ENCODE data around the gene PUS10. TPM values are rescaled to one million over a fixed set of nuclear protein-coding genes. Genes with fewer than 3 reads are reported as not detected.

PUS10 gene
- total RNA-seq = 8.5 TPM
- long read RNA-seq, partial matches to known transcripts = 0 of 14 reads
- long read RNA-seq, other reads (novel, unspliced or antisense) = 10 of 14 reads

- intact Hi-C loops (cut with DNase I) = no loop called here
- no peaks in the 10 kb centered on the region for H3K36me3 ChIP-seq
- H3K4me3 ChIP-seq = peak within 1 kb of the TSS; percentile 91
- peaks cover 32% of the 10 kb centered on the region for H3K4me1 ChIP-seq
- DNase-seq (peak; percentile 86), ATAC-seq (peak; percentile 94 to 95)
- H3K27me3 ChIP-seq (ENCODE audit: low read depth) = no peaks in the 10 kb centered on the region
- peak within 1 kb of the TSS; percentile 88 for H3K27ac ChIP-seq
- H3K9me3 ChIP-seq = no peaks in the 10 kb centered on the region
- TF ChIP-seq CTCF (IDR thresholded peaks at IDR 0.05) = no peak
Observed at GRCh38 chr2:61017556-61018317, at the start of gene PUS10, which contains the start of gene PEX13. Gene PUS10, minus strand, starts transcription at chr2:61018255. Its CDS starts 6,365 bp downstream, at chr2:61011890. Gene PEX13, plus strand, starts transcription at chr2:61017720. Its CDS starts 40 bp downstream, at chr2:61017760.

- no peaks in the 10 kb centered on the region for H3K27me3 ChIP-seq (ENCODE audit: low read depth)
- peak; percentile 100 for ATAC-seq
- intact Hi-C loops (cut with DNase I) = no loop called here
- peaks cover 9% of the 10 kb centered on the region for H3K4me1 ChIP-seq
- no peaks in the 10 kb centered on the region for H3K9me3 ChIP-seq
- TF ChIP-seq CTCF (IDR thresholded peaks at IDR 0.05) = no peak
- peak within 1 kb of the TSS; percentile 87 for H3K27ac ChIP-seq
- peaks cover 10% of the 10 kb centered on the region for H3K36me3 ChIP-seq
- DNase-seq = peak; percentile 92
- H3K4me3 ChIP-seq = peak within 1 kb of the TSS; percentile 92
Observed at GRCh38 chr2:61065714-61066709, 48.0 kb upstream of the PUS10 start, which contains the start of gene SANBR. Gene SANBR, plus strand, starts transcription at chr2:61065871. Its CDS starts 4,480 bp downstream, at chr2:61070351.

- no peaks in the 10 kb centered on the region for H3K27me3 ChIP-seq (ENCODE audit: low read depth)
- ATAC-seq (no peak), DNase-seq (no peak)
- H3K27ac ChIP-seq = no peak overlapping the region
- H3K4me1 ChIP-seq = no peaks in the 10 kb centered on the region
- H3K4me3 ChIP-seq = no peak overlapping the region
- H3K36me3 ChIP-seq = peaks cover 21% of the 10 kb centered on the region
- no peaks in the 10 kb centered on the region for H3K9me3 ChIP-seq
- intact Hi-C loops (cut with DNase I) = no loop called here
- TF ChIP-seq CTCF (IDR thresholded peaks at IDR 0.05) = no peak
Observed at GRCh38 chr2:61059382-61059781, 41.3 kb upstream of the PUS10 start.

- DNase-seq (no peak), ATAC-seq (no peak)
- intact Hi-C loops (cut with DNase I) = no loop called here
- Histone ChIP-seq H3K36me3 (peaks cover 27% of the 10 kb centered on the region), H3K9me3 (no peaks in the 10 kb centered on the region), H3K4me3 (no peak overlapping the region), H3K4me1 (no peaks in the 10 kb centered on the region), H3K27me3 (ENCODE audit: low read depth) (no peaks in the 10 kb centered on the region), H3K27ac (no peak overlapping the region)
- no peak for TF ChIP-seq CTCF (IDR thresholded peaks at IDR 0.05)
Observed at GRCh38 chr2:61057562-61057961, 39.5 kb upstream of the PUS10 start.

GRCh38 chr2:61055557-61055956 lies 37.5 kb upstream of the PUS10 start:
- intact Hi-C loops (cut with DNase I) = no loop called here
- Histone ChIP-seq H3K9me3 (no peaks in the 10 kb centered on the region), H3K27me3 (ENCODE audit: low read depth) (no peaks in the 10 kb centered on the region), H3K4me1 (no peaks in the 10 kb centered on the region), H3K36me3 (peaks cover 42% of the 10 kb centered on the region), H3K27ac (no peak overlapping the region), H3K4me3 (no peak overlapping the region)
- no peak for DNase-seq
- no peak for TF ChIP-seq CTCF (IDR thresholded peaks at IDR 0.05)
- ATAC-seq = no peak

All from lower lobe of right lung (tissue), 2 donors.